Endothelial cell of umbilical vein (primary cell): ENCODE results near the gene CAPNS2. TPM values are rescaled to one million over a fixed set of nuclear protein-coding genes. Genes with fewer than 3 reads are reported as not detected.

Experiments used
- BruUV-seq: library from RNA; stranded (reverse); fragments of 400-500 nt; replicated peaks from 2 replicates; lab custom pipeline; 2021; lab: Mats Ljungman, UMichigan
- CTCF ChIA-PET: fragments of 300-600, 350-600 bp; sonication (Branson Sonifier 250); formaldehyde crosslinking; loops from one replicate; lab custom pipeline; 2021; ENCODE audit warnings: antibody characterized with exemption, inconsistent platforms; lab: Charles Lee
- POLR2A ChIA-PET: fragments of 300-600, 350-600 bp; sonication (Branson Sonifier 250); formaldehyde crosslinking; loops from one replicate; lab custom pipeline; 2021; ENCODE audit warnings: antibody characterized with exemption, inconsistent platforms; lab: Charles Lee
- DNase-seq: peaks from one replicate; pipeline ENCODE4 v3.0.0-alpha.2; 2011; ENCODE audit warnings: low read depth, low spot score
- FAIRE-seq: peaks from 2 replicates; lab custom pipeline; 2011; peaks lifted over from hg19 to GRCh38; lab: Jason Lieb, UNC
- H2AFZ ChIP-seq: 2 replicates; pipeline ENCODE4 v1.6.0; 2012; ENCODE audit warnings: low read depth, low read length, control low read depth, inconsistent platforms
- H3K27ac ChIP-seq: 2 replicates; pipeline ENCODE4 v1.5.1; 2011; ENCODE audit warnings: low read depth, mild to moderate bottlenecking, control low read depth, low read length, moderate library complexity; ENCODE audit not compliant: insufficient read depth
- H3K27me3 ChIP-seq, 2 experiments: 2 replicates each; pipeline versions ENCODE4 v1.6.0 to v1.6.1; 2011; ENCODE audit warnings: low read length in 2 of 2, mixed read lengths in 1 of 2; ENCODE audit not compliant: control insufficient read depth in 2 of 2, insufficient read depth in 2 of 2
- H3K36me3 ChIP-seq, 2 experiments: 2 replicates in 1 of 2; 3 replicates in 1 of 2; pipeline ENCODE4 v1.5.1; 2011; ENCODE audit warnings: low read length in 2 of 2, mild to moderate bottlenecking in 1 of 2, moderate library complexity in 1 of 2; ENCODE audit not compliant: control insufficient read depth in 2 of 2, insufficient read depth in 2 of 2; ENCODE audit errors: extremely low read depth in 1 of 2
- H3K4me1 ChIP-seq: 3 replicates; pipeline ENCODE4 v1.5.1; 2011; ENCODE audit warnings: mild to moderate bottlenecking, low read length; ENCODE audit not compliant: control insufficient read depth, insufficient read depth; ENCODE audit errors: extremely low read depth
- H3K4me2 ChIP-seq: 2 replicates; pipeline ENCODE4 v1.6.1; 2011; ENCODE audit warnings: low read length, control low read depth, mixed read lengths; ENCODE audit not compliant: insufficient read depth
- H3K4me3 ChIP-seq, 3 experiments: fragments of 200-600 bp in 1 of 3; sonication (generic), shearing (Covaris generic) in 1 of 3; replicated peaks in 1 of 3; 2 replicates each; pipeline ENCODE4 v1.5.1; 2011 to 2016; ENCODE audit warnings: control low read depth in 3 of 3, low read length in 3 of 3, mild to moderate bottlenecking in 2 of 3, inconsistent platforms in 1 of 3, low read depth in 1 of 3, moderate library complexity in 1 of 3; ENCODE audit not compliant: insufficient read depth in 1 of 3
- H3K79me2 ChIP-seq: 2 replicates; pipeline ENCODE4 v1.6.0; 2012; ENCODE audit warnings: low read length, inconsistent platforms; ENCODE audit not compliant: control insufficient read depth, insufficient read depth
- H3K9ac ChIP-seq: replicated peaks from 2 replicates; pipeline ENCODE3; 2011; ENCODE audit warnings: low read length, control low read depth; ENCODE audit not compliant: insufficient read depth; ENCODE audit errors: extremely low read depth
- H3K9me1 ChIP-seq: replicated peaks from 3 replicates; pipeline ENCODE4 v1.6.0; 2011; ENCODE audit warnings: mild to moderate bottlenecking, low read length; ENCODE audit not compliant: control insufficient read depth, insufficient read depth; ENCODE audit errors: extremely low read depth
- H3K9me3 ChIP-seq: replicated peaks from 2 replicates; pipeline ENCODE4 v1.5.1; 2012; ENCODE audit warnings: low read length, inconsistent platforms; ENCODE audit not compliant: control insufficient read depth, insufficient read depth
- H4K20me1 ChIP-seq: replicated peaks from 2 replicates; pipeline ENCODE3; 2011; ENCODE audit warnings: mild to moderate bottlenecking, low read length; ENCODE audit not compliant: control insufficient read depth, insufficient read depth; ENCODE audit errors: extremely low read depth
- EZH2 ChIP-seq: IDR thresholded peaks from 2 replicates; pipeline ENCODE4 v1.6.1; 2012; ENCODE audit warnings: borderline replicate concordance, low read depth, mild to moderate bottlenecking, moderate library complexity, low read length, inconsistent platforms; ENCODE audit not compliant: severe bottlenecking
- FOS ChIP-seq: IDR thresholded peaks from 2 replicates; pipeline ENCODE4 v1.6.1; 2011; ENCODE audit warnings: mild to moderate bottlenecking, low read length, moderate library complexity, borderline replicate concordance; ENCODE audit not compliant: insufficient read depth
- GATA2 ChIP-seq: IDR thresholded peaks from 2 replicates; pipeline ENCODE4 v1.7.0; 2011; ENCODE audit warnings: low read depth, mild to moderate bottlenecking, moderate library complexity, mixed read lengths, low read length; ENCODE audit not compliant: insufficient read length, insufficient read depth
- JUN ChIP-seq: IDR thresholded peaks from 2 replicates; pipeline ENCODE4 v1.6.1; 2011; ENCODE audit warnings: borderline replicate concordance, low read depth; ENCODE audit not compliant: insufficient read length, insufficient read depth
- MYC ChIP-seq: IDR thresholded peaks from one replicate; pipeline ENCODE4 v1.6.1; 2011; ENCODE audit warnings: mild to moderate bottlenecking, low read depth, low read length
- POLR2A ChIP-seq: IDR thresholded peaks from 2 replicates; pipeline ENCODE4 v1.6.1; 2012; ENCODE audit warnings: low read depth, mild to moderate bottlenecking, control low read depth, low read length
- POLR2AphosphoS5 ChIP-seq: IDR thresholded peaks from 2 replicates; pipeline ENCODE4 v1.6.1; 2012; ENCODE audit warnings: low read depth, mild to moderate bottlenecking, control low read depth, low read length, moderate library complexity; ENCODE audit not compliant: insufficient read depth
- dilution Hi-C: fragments of 300-500 bp; cut with MboI; formaldehyde crosslinking; loops from one replicate; pipeline ENCODE4 v1.15.0; 2019; ENCODE audit warnings: low sequenced_read_pairs; ENCODE audit not compliant: extremely low pct_ligation_motif_present
- intact Hi-C: fragments of 100-400 bp; cut with micrococcal nuclease; formaldehyde crosslinking; loops from one replicate; pipeline ENCODE4 v1.10.0; 2022
- polyA plus RNA-seq, 4 experiments: library from polyadenylated mRNA; depleted of rRNA in 3 of 4; stranded (reverse) in 3 of 4; unstranded in 1 of 4; fragments of >200 nt; gene quantifications; 2 replicates each; pipeline versions ENCODE4 v1.2.1 to v1.2.3, GENCODE V29; 2011 to 2012; ENCODE audit warnings: missing spikeins in 1 of 4
- total RNA-seq: library from RNA; stranded (reverse); gene quantifications from 2 replicates; pipeline ENCODE4 v1.2.3, GENCODE V29; 2021
- TF ChIP-seq, protein P1 (sequence below): IDR thresholded peaks from 2 replicates; pipeline ENCODE4 v1.6.1; 2011; ENCODE audit not compliant: insufficient read depth, insufficient read length
- TF ChIP-seq, protein P2 (sequence below), 2 donors: IDR thresholded peaks; 1 replicate in 1 of 2; 2 replicates in 1 of 2; pipeline ENCODE4 v1.5.1; 2011; ENCODE audit warnings: low read length in 2 of 2, mild to moderate bottlenecking in 2 of 2, moderate library complexity in 2 of 2, control low read depth in 1 of 2, inconsistent platforms in 1 of 2, low read depth in 1 of 2; ENCODE audit not compliant: insufficient read depth in 1 of 2; ENCODE audit errors: extremely low read depth in 1 of 2

The CAPNS2 gene
- total and polyA plus RNA-seq, 2 donors (not counting 3 experiments of a cell fraction or from before 2014, with no cell fraction given): 1.4 to 3.2 TPM

DNA sequence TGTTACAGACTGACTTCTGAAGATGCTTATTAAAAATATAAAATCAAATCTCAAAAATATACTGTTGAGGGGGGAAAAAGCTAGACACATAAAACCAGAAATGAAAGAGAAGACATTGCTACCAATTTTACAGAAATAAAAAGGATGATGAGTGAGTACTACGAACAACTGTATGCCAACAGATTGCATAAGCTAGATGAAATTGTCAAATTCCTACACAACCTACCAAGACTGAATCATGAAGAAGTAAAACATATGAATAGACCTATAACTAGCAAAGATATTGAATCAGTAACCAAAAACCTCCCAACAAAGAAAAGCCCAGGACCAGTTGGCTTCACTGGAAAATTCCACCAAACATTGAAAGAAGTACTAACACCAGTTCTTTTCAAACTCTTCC, 3.5 kb upstream of the CAPNS2 start:
- Histone ChIP-seq H4K20me1 (no peaks in the 10 kb centered on the region), H3K27ac (peak overlapping the region; percentile 73), H3K9ac (no peak overlapping the region), H3K79me2 (no peaks in the 10 kb centered on the region), H2AFZ (no peak overlapping the region), H3K9me3 (no peaks in the 10 kb centered on the region), H3K4me3 (no peak overlapping the region), H3K4me1 (peaks cover 80% of the 10 kb centered on the region), H3K27me3 (no peaks in the 10 kb centered on the region), H3K4me2 (peak overlapping the region; percentile 88), H3K36me3 (peaks cover 7 to 13% of the 10 kb centered on the region in 2 experiments), H3K9me1 (no peaks in the 10 kb centered on the region)
- TF ChIP-seq JUN: no peak
- no peak for TF ChIP-seq GATA2
- no peak for TF ChIP-seq POLR2AphosphoS5
- TF ChIP-seq, protein P1, sequence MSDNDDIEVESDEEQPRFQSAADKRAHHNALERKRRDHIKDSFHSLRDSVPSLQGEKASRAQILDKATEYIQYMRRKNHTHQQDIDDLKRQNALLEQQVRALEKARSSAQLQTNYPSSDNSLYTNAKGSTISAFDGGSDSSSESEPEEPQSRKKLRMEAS: no peak
- TF ChIP-seq MYC: no peak
- no peak for TF ChIP-seq EZH2
- TF ChIP-seq, protein P2, sequence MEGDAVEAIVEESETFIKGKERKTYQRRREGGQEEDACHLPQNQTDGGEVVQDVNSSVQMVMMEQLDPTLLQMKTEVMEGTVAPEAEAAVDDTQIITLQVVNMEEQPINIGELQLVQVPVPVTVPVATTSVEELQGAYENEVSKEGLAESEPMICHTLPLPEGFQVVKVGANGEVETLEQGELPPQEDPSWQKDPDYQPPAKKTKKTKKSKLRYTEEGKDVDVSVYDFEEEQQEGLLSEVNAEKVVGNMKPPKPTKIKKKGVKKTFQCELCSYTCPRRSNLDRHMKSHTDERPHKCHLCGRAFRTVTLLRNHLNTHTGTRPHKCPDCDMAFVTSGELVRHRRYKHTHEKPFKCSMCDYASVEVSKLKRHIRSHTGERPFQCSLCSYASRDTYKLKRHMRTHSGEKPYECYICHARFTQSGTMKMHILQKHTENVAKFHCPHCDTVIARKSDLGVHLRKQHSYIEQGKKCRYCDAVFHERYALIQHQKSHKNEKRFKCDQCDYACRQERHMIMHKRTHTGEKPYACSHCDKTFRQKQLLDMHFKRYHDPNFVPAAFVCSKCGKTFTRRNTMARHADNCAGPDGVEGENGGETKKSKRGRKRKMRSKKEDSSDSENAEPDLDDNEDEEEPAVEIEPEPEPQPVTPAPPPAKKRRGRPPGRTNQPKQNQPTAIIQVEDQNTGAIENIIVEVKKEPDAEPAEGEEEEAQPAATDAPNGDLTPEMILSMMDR (IDR thresholded peaks at IDR 0.05; ENCODE audit: extremely low read depth in 1 of 2, insufficient read depth in 1 of 2, low read depth in 1 of 2, low read length in 2 of 2): no peak
- no peak for TF ChIP-seq POLR2A
- TF ChIP-seq FOS: no peak
- POLR2A ChIA-PET: no interaction called here
- dilution Hi-C loops: no loop called here
- CTCF ChIA-PET: no interaction called here
- peak; percentile 6 for DNase-seq
- FAIRE-seq: no peak
- intact Hi-C loops: no loop called here
- no TSS peak for BruUV-seq
